GM18508 (cell line): ENCODE measurements around the gene BRD9.
"Not testable (repeated sequence)": the region's sequence is repeated elsewhere in the genome, so short reads cannot be mapped to it uniquely, and the experiment has no call there.

Experiments used
- ATAC-seq: cut with Tn5 transposase; IDR thresholded peaks from one replicate; pipeline ENCODE4 v1.9.1; 2021; ENCODE audit warnings: moderate number of reproducible peaks; ENCODE audit not compliant: insufficient read depth, unreplicated experiment

The BRD9 gene

DNA sequence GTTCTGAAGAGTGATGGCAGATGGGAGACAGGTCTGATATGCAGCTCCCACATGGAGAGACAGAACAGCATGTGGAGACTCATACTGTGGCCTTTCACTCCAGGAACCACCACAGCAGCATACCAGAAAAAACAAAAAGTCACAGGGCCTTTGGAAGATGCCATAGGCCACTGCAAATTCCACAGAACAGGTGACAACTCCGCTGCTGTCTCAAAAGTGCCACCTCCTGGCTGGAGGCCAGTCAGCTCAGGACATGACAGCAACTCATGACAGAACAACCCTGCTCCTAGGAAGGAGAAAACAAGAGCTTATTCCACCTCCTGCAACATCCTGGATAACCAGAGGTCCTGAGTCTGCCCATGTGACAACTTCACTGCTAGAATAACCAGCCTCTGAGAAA, 67.1 kb downstream of the BRD9 start:
- not testable (repeated sequence) for ATAC-seq

DNA sequence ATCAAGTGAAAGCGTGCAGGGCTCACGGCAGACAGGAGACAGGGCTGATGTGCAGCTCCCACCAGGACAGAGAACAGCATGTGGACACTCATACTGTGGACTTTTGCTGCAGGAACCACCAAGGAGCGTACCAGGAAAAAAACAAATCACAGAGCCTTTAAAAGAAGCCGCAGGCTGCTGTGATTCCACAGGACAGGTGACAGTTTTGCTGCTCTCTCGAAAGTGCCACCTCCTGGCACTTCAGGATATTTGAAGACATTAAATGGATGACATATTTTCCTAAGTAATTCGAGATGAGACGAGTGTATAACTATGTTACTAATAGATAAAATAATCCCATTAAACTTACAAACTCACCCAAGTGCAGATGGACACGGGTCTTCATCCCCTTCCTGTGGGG, 71.1 kb downstream of the BRD9 start:
- ATAC-seq = no peak

DNA sequence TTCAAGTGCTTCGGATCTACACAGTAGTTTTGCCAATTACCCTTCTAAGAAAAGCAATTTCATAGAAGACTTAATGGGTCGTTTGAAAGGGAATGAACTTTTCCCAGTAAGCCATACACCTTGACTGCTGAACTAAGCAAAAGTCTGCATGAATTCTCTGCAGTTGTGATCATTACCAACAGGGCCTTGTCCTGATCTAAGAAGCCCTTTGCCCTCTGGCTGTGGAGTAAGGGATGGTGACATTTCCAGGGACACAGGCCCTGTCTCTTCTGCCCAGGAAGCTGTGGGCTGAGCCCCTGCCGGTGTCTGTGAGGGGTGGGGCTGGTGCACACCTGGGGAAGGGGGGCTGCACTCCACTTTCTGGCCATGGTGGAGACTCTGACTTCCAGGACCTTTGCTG, 72.4 kb downstream of the BRD9 start:
- ATAC-seq = no peak

GRCh38 chr5:819078-819477, 73.5 kb downstream of the BRD9 start:
- ATAC-seq = no peak

- no peak for ATAC-seq
Measured at GRCh38 chr5:816176-816575, 76.4 kb downstream of the BRD9 start.

DNA sequence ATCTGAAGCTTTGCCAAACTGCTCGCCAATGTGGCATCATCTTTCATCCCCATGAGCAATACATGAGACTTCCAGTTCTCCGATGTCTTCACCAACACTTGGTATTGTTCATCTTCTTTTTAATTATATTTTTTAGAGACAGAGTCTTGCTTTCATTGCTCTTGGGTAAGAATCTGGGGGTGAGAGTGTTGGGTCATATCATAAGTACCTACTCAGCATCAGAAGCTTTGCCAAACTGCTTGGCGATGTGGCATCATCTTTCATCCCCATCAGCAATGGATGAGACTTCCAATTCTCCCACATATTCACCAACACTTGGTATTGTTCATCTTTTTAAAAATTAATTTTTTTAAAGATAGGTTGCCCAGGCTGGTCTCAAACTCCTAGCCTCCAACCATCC, 77.2 kb downstream of the BRD9 start:
- ATAC-seq = no peak
